HG02981 (cell line): ENCODE results near the gene SINHCAF.

Experiments
- ATAC-seq: cut with Tn5 transposase; IDR thresholded peaks from one replicate; pipeline ENCODE4 v1.9.1; 2021; ENCODE audit warnings: mild to moderate bottlenecking, moderate library complexity; ENCODE audit not compliant: unreplicated experiment

SINHCAF gene

DNA sequence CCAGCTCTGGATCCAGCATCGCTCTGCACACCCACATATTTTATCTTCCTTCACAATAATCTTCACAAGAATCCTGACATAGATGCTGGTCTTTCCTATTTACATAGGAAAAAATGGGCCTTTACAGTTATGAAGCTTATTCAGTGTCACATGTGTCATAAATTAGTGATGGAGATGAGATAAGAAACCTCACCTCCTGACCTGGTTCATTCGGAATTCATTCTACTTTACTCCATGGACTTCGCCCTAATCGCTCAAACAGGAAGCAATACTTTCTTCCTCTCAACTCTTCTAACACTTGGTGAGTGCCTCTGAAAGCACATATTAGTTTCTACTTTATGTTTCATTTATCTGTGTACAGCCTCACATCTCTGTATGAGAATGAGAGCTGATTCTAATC, 12.0 kb upstream of the SINHCAF start:
- ATAC-seq: no peak

DNA sequence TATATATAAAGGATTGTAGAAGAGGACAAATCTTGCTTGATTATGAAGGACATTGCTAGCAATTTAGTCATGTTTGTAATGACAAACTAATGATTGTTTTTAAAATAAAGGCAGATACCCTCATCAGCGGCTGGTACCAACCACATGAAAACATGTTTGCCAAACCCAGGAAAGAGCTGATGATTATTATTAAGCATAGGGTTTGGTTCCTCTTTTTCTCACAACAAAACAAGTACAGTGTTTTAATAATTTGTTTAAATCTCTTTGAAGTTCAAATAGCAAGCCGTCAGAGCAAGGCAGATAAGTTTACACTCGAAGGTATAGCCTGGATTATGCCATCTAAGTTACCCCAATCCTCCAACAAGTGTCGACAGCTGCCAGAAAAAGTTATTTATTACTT, 5.3 kb upstream of the SINHCAF start:
- no peak for ATAC-seq

DNA sequence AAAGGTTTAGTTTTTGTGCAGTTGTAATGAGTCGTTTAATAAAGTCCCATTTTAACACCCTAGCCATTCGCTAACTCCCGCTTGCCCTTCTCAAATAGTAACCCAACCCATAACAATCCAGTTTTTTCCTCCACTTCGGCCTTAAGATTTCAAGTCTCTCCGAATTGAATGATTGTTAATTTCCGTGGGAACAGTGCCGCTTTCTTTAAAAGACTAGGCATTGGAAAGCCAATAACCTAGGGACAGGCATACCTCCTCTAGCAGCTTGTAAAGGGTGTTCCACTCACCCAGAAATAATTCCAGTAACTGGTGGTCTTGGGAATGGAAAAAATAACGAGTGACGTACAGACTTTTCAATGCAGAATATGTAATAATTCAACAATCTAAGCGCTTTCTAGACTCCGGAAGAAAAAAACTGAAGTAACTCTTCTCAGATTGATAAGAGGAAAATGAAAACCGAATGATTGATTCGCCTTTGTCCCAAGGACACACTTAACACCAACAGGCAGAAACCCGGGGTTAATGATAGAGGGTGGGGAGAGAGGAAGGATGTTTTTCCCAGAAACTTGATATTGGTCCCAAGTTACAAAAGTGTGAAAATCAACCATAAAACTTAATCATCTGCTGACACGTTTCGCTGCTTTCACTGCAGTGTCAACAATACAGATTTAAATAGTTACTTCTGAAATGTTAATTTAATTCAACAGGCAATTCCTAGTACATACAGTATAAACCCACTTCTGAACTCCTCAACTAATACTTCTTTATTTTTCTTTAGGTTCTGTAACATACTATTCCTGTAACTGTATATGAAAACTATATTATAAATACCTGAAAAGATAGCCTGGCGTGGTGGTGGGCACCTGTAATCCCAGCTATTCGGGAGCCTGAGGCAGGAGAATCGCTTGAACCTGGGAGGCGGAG, 1.0 kb upstream of the SINHCAF start:
- no peak for ATAC-seq

DNA sequence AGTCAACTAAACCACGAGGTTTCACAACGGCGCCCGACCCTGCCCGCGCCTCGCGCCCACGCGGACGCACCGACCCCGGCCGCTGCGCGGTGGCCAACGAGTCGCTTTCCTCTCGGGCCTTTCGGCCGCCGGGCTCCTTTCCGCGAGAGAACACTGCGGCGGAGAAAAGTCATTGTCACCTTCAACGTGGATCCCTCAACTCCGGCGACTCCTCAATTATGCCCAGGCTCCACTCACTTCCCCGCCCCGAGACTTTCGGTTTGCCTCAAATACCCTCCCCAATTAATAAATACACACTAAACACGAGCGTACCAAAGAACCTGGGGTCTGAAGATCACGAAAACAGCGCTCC, 450 bp downstream of the SINHCAF start:
- ATAC-seq: no peak

DNA sequence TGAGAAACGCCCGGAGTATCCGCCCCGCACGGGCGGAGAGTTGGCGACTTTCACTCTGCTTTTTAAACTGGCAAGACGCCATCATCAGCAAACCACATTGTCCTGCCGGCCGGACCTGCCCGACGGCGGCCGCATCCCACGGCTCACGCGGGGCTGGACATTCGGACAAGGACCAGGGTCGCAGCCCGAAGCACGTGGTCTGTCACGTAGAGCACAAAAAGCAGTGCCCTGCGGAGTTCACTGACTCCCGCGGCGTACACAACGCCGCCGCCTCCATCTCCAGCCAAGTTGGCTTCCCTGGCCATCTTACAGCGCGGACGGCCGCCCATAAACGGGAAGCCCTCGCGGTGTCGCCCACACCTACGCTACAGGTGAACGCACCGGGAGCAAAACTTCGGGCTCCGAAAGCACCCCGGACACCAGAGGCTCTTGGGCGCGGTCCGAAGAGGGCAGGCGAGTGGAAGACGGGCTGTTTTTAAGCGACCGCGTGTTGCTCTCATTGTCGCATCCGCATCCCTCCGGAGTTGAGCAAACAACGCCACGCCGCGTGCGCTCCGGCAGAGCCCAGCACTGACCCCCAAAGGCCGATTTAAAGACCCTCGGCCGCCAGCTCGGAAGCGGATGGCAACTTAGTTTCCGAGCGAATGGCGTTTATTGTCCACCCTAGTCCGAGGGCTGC, 966 bp downstream of the SINHCAF start:
- ATAC-seq: peak; percentile 2

DNA sequence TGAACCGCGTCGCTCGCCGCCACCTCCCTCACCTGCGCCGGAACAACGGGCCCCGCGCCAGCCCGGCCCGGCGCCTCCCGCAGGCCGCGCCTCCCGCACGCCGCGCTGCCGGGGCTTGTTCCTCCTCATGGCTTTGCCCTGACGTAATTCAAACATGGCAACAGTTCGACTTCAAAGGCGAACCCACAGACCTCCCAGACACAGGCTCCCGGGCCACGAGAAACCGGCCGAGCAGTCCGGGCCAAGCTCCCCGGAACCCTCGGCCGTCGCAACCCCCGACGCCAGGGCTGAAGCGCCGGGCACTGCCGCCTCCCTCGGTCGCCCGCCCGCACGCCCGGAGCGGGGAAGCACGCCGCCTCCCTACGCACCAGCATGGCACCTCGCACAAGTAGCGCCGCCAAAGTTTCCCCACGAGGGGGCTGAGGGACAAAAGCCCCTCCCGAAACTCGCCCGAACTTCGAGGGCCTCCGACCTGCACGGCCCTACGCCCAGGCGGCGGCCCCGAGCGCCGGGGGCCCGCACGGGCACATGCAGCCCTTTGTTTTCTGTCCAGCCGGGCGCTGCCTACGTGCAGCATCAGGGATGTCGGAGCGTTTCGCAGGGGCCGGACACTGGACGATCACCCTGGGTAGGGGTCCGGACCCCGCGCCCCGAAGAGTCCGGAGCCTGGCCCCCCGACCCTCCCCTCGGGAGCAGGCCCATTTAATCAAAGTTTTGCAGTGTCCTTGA, 1.7 kb downstream of the SINHCAF start:
- ATAC-seq: peak; percentile 35

DNA sequence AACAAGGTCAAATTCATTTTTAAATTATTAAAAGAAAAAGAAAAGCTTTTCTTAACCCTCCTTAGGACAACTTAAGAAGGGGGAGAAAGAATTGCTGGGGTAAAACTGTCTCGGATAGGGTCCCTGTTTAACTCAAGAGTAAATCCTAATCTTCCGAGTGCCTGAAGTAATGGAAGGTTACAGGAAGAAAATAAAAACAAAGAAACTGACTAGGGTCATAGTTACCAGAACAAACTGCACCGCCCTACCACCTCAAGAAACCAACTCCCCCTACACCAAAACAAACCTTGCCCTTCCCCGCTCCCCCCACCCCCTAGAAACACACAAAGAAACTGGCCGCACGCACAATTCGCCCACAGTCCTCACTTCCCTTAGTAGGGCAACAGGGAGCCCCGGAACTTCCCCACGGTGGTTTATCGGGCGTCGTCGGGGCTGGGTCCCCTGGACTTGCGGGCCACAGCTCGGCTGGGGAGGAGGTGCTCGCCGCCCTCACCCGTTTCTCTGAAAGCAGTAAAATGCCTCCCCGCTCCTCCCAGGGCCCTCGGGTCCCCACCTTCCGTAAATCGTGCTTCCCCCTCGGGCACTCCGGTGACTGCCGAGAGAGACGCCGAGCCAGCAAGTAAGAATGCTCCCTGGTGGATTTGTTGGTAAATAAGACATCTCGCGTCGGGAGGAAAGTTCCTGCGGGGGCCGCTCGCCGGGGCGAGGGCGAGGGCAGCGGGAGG, 2.4 kb downstream of the SINHCAF start:
- ATAC-seq: peak; percentile 20

DNA sequence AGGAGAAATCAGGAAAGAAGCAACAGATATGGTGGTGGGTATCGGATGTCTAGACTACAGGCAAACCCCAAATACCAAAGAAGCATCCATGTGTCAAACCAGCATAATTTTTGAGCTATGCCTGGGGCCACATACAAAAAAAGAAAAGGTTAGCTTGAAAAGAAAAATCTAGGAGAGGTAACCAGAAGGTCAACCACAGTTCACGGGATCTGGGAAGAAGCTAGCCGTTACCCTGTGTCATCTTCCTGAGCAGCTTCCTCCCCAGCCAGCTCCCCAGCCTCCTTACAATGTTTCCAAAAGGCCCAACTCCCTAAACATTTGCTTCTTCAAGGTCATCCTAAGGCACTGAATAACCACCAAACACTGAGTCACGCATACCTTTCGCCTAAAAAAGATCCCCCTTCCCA, 3.1 kb downstream of the SINHCAF start:
- no peak for ATAC-seq

DNA sequence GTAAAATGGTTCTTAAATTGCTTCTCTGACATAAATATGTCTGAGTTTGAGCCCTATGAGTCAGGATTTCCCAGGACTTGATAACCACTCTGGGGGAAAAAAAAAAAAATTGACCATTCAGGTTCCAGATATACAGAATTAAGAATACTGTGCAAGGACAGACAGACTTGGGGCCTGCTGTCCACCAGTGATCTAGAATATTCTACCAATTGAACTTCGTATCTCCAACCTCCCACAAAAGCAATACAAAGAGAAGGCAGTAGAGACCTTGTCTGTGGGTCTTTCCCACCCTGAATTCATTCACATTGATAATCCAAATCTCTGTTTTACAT, 4.1 kb downstream of the SINHCAF start:
- no peak for ATAC-seq

DNA sequence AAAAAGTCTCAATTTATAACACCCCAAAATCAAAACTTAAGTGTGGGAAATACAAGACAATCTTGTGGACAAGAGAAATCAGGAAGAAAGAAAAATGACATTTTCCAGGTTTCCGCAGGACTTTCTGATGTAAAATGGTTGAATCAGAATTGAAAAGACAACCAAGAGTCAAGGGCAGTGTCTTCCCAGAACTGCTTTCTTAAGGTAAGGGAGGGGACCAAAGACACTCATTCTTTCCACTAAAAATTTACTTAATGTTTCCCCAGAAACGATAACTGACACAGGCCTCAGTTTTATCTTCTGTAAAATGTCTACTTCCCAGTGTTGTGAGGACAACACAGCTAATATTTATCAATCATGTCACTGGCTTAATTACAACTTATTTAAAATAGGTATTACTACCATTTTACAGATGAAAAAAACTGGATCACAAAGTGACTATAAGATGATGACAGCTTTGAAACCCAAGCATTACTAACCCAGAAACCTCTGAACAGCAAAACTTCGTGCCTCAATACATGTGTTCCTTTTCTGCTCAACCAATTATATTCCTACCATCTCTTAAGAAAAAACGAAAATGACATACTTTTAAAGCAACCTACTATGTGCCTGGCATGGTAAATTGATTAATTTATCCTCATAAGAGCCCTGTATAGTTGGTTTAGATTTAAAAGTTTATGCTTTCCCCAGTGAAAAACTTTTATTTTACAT, 4.6 kb downstream of the SINHCAF start:
- no peak for ATAC-seq

DNA sequence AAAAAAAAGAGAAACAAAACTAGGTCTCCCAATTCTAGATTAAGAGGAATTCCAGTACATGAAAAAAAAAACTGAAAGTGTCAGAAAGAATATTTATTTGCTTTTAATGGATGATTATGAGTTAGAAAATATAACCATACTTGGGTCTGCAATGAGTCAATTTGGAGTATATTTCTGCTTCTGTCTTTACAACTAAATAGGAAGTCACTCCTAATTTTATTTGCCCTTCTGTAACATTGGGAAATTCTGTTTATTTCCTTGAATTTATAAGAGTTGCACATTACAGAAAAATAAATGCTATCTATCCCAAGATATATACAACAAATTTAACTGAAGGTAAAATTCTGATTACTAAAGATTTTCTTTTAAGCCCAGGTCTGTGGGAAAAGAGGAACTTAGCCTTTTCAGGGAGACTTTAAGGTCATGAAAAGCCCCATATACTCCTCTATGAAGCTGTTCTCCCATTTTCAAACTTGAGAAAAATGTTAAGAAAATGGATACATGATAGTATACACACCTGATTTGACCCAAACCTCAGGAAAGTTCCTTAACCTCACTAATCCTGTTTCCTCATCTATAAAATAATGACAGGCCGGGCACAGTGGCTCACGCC, 7.2 kb downstream of the SINHCAF start:
- ATAC-seq: no peak

DNA sequence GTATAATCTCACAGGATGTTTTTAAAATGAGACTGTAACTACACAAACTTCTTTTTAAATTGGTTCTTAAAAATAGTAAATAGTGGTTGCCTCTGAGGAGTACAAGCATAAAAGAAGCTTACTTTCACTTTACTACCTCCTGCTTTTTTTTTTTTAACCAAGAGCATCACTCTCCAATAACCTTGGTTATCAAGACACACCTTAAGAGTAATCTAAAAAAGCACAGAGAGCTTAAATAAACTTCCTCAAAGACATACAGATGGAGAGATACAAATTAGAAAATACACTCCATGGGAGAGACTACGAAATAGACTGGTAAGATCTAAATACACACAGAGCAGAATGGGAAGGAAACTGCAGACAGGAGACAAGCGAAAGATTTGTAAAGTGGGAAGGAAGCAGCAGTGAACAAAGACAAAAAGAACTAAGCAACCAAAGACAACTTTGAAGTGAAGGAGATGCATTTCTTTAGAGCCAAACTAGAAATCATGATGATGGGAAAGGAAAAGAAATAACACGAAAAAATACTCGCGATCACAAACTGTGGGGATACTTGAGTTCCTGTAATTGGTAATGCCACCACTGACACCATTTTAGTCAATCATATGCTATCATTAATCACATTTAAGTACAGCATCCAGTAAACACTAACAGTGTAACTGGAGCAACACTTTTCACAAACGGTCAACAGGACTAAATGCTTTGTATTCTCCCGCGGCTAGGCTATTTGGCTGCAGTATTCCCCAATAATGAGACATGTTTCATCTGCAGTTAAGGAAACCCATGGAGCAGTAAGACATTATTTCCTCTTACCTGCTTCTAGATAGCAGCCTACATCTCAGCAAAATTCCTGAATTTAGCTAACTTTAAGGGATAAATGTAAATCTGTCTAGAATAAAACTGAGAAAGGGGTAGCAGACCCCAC, 8.2 kb downstream of the SINHCAF start:
- ATAC-seq: no peak

DNA sequence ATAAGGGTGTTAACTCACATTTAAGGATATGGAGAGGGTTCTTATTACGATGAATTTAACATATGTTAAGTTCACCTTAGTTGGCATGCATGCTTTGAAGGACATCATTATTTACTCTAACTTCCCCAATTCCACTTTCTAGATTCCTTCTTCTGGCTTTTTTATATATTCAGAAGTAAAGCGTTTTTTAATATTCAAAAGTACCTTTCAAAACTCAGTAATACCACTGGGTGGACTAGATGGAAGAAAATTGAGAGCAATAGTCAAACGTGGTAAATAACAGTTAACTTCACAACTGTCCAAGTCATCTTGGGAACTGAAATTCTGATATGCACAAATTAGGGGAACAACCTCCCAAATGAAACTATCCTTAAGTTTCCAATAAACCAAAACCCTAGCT, 9.1 kb downstream of the SINHCAF start:
- no peak for ATAC-seq

DNA sequence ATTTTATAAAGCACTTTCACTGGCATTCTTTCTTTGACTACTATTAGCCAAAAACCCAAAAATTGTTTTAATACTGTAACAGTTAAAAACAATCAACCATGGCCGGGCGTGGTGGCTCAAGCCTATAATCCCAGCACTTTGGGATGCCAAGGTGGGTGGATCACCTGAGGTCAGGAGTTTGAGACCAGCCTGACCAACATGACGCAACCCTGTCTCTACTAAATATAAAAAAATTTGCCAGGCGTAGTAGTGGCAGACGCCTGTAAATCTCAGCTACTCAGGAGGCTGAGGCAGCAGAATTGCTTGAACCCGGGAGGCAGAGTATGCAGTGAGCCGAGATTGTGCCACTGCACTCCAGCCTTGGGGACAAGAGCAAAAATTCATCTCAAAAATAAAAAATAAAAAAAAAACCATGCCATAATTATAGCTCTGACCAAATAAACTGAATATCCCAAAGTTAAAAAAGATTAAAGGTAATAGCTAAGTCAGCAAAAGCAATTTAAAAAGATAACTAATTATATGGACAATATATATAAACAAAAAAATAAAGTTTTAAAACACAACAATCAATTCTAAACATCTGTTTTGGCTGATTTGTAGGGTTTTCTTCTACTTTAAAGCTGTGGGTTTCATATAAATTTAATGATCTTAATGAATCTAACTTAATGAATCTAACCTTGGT, 10.0 kb downstream of the SINHCAF start:
- ATAC-seq: no peak

DNA sequence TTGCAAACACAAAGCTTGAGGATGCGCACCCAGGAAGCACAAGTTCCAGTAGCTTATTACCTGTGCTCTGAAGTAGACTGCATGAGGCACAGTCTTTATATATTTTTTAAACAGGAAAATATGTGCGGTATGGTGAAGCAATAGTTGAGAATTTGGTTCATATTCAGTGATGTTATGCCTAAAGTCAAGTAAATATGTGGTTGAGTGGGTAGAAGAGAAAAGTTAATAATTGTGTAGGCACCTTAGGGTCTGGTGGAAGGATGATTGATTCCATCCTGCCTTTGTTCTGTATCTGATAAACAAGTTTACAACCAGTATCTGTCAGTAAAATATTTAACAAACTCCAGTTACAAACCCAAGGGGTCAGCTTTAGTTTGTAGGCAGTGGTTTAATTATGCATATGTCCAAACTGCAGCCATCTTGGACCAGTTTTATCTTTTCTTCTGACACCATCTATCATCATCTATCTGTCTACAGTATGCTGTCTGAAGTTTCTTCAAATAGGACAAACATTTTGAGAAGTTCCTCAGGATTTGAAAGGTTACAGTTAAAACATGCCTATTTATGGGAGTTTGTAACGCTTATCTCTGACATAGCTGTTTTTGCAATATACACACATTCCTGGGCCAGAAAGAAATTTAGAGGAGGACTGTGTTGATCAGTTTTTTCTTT, 10.8 kb downstream of the SINHCAF start:
- ATAC-seq: peak; percentile 61

DNA sequence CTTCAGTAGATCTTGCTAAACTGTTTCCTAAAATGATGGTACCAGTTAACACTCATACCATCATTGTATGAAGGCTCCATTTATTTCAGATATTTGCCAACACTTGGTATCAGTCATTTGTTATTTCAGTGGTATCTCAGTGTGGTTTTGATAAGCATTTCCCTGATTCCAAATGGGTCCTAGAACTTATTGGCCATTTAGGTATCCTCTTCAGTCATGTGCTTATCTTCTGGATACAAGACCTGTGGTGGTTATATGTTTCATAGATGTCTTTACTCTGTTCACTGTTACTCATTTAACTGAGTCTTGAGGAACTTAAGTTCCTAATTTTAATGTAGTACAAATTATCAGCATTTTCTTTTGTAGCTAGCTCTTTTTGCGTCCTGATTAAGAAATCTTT, 13.5 kb downstream of the SINHCAF start:
- no peak for ATAC-seq

DNA sequence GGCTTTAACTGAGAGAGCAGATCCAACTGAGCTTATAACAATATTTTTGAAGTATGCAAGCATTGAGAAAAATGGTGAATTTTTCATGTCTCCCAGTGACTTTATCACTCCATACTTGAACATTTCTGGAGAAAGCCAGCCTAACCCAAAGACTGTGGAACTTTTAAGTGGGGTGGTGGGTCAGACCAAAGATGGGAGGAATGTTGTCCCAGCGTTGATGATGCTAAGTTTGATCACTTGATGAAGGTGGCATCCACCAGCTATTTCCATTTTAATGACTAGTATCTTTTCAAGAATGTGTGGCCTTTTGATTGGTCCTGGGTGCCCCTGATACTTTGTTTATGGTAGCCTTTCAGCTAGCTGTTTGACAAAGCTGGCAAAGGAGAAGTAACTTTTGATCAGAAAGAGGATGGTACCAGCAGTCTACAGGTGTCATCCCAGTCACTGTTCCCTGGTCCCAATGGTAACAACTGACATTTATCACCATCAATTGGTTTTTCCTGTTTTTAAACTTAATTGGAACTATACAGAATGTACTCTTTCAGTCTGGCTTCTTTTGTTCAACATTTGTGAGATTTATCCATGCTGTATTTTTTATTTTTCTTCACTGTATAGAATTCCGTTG, 14.2 kb downstream of the SINHCAF start:
- no peak for ATAC-seq

DNA sequence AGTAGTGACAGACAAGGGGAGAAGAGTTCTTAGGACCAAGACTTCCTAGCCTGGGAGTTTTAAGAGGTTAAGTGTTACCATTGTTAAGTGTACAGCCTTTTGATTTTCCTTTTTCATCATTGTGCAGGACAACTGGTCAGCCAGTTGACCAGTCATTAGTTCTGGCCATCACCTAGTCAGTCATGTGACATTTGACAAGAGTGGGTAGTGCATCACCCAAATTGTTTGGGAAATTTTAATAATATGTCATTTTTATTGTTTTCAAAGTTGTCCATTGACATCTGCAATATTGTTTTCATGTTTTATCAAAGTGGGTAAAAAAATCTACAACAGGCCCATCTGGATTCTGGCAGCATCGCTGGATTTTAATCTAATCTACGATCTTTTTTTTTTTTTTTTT, 15.5 kb downstream of the SINHCAF start:
- no peak for ATAC-seq
